ENCODE results near the gene LCN12.

DNA sequence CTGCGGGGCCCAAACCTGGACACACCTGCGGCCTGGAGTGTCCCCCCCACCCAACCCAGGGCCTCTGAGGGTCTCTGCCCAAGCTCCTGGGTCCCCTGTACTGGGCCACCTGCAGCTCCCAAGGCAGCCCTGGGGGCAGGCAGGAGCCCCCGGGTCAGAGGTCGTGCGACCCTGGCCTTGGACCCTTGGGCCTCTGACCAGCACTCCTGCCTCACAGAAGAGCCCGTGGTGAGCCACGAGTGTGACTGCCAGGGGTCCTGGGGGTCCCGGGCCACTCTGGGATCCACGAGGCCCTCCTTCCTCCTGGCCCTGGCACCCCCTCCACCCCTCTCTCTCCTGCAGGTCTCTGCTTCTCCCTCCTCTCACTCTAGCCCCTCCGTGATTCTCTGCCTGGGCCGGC, 20.3 kb downstream of the LCN12 start:
- TF ChIP-seq, protein P1, sequence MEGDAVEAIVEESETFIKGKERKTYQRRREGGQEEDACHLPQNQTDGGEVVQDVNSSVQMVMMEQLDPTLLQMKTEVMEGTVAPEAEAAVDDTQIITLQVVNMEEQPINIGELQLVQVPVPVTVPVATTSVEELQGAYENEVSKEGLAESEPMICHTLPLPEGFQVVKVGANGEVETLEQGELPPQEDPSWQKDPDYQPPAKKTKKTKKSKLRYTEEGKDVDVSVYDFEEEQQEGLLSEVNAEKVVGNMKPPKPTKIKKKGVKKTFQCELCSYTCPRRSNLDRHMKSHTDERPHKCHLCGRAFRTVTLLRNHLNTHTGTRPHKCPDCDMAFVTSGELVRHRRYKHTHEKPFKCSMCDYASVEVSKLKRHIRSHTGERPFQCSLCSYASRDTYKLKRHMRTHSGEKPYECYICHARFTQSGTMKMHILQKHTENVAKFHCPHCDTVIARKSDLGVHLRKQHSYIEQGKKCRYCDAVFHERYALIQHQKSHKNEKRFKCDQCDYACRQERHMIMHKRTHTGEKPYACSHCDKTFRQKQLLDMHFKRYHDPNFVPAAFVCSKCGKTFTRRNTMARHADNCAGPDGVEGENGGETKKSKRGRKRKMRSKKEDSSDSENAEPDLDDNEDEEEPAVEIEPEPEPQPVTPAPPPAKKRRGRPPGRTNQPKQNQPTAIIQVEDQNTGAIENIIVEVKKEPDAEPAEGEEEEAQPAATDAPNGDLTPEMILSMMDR (IDR thresholded peaks at IDR 0.05; ENCODE audit: poor library complexity, severe bottlenecking): no peak
- TF ChIP-seq EP300 (conservative IDR thresholded peaks at IDR 0.05; ENCODE audit: poor library complexity, severe bottlenecking) (no peak), TAF1 (IDR thresholded peaks at IDR 0.05; ENCODE audit: low read depth) (no peak), POLR2AphosphoS5 (IDR thresholded peaks at IDR 0.05) (no peak), EZH2 (IDR thresholded peaks at IDR 0.05; ENCODE audit: borderline replicate concordance, insufficient read depth, low read length, poor library complexity, severe bottlenecking) (no peak), RAD21 (conservative IDR thresholded peaks at IDR 0.05) (no peak), MXI1 (conservative IDR thresholded peaks at IDR 0.05; ENCODE audit: poor library complexity, severe bottlenecking) (no peak)

Measured in neural cell (in vitro differentiated cells).